A673 (cell line): ENCODE results near the gene HACE1.

Source experiments
- EZH2 ChIP-seq: fragments of 200-600 bp; sonication (generic); IDR thresholded peaks from 2 replicates; pipeline ENCODE4 v1.6.1; 2017; ENCODE audit warnings: borderline replicate concordance, low read depth, mild to moderate bottlenecking, mixed read lengths, antibody characterized with exemption, low read length; ENCODE audit not compliant: poor library complexity, severe bottlenecking
- TF ChIP-seq, protein P1 (sequence below): fragments of 300-800, 200-600 bp; sonication (generic); conservative IDR thresholded peaks from 2 replicates; pipeline ENCODE4 v1.5.1; 2017; ENCODE audit warnings: low read depth, mild to moderate bottlenecking, antibody characterized with exemption, low read length, moderate library complexity, mixed read lengths

DNA sequence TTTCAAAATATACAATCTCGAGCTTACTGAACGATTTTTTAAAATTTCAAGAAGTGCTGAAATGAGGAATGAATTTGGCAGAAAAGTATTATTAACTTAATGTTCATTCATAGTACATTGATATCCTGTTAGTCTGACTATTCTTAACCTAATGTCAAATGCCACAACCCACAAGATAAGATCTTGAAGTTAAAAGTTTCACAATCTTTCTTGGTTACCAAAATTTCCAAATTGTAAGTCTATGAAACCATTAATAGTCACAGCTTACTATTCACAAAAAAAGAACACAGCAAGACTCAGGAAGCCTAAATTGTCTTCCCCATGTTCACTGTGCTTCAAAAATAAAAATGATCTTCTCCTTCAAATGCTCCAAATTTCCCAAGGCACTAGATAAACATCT lies 71.3 kb downstream of the HACE1 start:
- TF ChIP-seq, protein P1, sequence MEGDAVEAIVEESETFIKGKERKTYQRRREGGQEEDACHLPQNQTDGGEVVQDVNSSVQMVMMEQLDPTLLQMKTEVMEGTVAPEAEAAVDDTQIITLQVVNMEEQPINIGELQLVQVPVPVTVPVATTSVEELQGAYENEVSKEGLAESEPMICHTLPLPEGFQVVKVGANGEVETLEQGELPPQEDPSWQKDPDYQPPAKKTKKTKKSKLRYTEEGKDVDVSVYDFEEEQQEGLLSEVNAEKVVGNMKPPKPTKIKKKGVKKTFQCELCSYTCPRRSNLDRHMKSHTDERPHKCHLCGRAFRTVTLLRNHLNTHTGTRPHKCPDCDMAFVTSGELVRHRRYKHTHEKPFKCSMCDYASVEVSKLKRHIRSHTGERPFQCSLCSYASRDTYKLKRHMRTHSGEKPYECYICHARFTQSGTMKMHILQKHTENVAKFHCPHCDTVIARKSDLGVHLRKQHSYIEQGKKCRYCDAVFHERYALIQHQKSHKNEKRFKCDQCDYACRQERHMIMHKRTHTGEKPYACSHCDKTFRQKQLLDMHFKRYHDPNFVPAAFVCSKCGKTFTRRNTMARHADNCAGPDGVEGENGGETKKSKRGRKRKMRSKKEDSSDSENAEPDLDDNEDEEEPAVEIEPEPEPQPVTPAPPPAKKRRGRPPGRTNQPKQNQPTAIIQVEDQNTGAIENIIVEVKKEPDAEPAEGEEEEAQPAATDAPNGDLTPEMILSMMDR, result no peak
- no peak for TF ChIP-seq EZH2
